GM21390 (cell line): ENCODE data around the gene RAPGEF1.

Source experiments
- ATAC-seq: cut with Tn5 transposase; IDR thresholded peaks from one replicate; pipeline ENCODE4 v1.9.1; 2021; ENCODE audit not compliant: unreplicated experiment

RAPGEF1 gene

DNA sequence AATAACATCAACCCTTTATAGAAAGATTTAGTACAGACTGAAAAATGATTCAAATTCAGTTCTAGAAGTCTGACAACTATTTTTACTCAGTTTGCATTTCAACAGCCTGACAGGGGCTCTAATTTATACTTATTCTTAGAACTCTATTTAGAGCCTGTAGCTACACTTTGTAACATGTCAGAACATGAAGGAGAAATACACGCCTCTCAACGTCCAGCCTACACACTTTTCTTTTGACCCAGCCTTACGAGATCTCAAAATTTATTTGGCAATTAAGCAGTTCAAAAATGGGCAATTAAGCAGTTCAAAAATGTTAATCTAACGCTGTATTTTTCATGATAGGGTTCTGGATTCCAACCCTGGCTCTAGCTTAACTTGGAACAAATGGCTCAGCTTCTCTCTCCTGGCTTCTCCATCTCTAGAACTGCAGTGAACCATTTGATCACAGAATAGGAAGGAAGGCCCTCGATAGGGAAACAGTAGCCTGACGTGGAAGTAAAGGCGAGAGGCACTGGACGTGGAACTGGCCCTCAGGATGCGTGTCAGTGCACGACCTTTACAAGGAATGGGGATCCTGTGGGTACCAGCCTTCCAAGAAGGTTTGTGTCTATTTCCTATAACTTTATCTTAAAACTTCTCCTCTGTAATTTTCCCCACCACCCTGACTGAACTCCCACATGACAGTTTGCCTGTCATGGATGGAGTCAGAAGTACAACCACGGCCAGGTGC lies 128.1 kb downstream of the RAPGEF1 start:
- ATAC-seq = no peak

DNA sequence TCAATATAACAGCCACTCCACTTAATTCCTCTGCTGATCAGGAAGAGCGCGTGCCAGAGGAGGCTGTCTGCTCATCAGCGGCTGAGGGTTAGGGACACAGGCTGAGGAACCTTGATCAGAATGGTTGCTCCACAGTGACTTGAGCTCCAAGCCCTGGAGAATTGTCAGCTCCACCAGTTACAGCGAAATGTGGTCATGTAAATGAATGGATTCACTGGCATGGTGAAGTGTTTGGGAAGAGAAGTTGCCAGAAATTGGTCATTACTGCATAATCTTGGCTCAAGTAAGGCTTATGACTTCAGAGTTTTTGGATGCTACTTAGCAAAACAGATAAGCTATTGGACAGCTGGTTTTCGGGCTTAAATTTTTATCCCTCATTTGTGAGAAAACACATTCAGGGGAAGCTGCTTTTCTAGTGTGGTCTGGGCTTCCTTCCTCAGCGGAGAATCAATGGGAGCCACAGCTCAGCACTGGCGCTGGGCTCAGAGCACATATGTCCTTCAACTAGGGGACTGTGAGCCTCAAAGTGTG lies 129.6 kb downstream of the RAPGEF1 start:
- no peak for ATAC-seq

GRCh38 chr9:131609099-131609830 lies 130.6 kb downstream of the RAPGEF1 start:
- no peak for ATAC-seq

DNA sequence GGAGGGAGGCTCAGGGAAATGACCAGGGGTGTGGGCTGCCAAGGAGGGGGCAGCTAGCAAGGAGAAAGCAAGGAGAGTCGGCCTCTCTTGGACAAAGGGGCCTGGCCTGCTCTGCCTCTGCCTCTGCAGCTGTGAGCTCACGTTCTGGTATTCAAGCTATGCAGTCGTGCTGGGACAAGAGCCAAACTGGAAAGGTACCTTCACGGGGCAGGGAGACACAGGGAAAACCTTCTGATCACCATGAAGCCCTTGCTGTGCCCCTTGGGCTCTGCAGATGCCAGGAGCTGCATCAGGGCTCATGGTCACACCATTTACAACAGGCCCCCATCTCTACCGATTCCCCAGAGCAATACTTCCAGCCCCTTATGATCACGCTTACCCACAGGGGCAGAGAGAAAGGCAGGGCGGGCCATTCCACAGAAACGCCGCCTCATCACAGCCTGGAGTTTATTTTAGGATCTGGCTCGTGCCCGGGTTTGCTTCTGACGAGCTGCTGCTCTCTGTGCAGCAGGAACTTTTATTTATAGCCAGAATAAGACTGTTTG lies 131.3 kb downstream of the RAPGEF1 start:
- ATAC-seq = no peak

- ATAC-seq = no peak
Measured at GRCh38 chr9:131607591-131607990, 132.3 kb downstream of the RAPGEF1 start.

DNA sequence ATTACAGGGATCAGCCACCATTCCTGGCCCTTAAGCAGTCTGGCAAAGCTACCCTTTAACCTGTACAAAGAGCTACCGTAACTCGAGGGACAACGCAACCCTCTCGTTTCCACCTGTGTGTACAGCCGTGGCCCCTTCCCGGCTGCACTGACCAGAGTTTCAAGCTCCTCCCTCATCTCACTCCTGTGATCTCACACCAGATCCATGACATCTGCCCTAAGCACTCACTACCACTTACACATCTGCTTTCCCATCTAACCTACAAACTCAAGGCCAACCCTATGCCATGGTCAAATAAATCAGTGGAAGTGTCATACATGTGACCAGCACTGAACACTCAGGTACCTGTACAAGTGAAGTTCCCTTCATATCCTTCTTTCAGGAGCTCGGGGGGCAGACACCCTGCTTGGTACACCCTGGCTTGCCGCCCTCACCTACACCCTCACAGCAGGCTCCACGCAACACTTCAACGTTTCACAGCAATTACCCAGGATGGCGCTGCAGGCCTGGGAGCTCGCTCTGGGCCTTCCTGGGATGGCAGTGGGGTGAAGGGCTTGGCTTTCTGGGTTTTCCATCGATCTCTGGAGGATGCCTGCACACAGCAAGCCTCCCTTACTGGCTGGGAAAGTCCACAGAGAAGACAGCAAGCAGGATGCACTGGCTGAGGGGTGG lies 132.8 kb downstream of the RAPGEF1 start:
- no peak for ATAC-seq

GRCh38 chr9:131605770-131606590 lies 133.9 kb downstream of the RAPGEF1 start:
- no peak for ATAC-seq

GRCh38 chr9:131603711-131604439 lies 136.0 kb downstream of the RAPGEF1 start:
- no peak for ATAC-seq

DNA sequence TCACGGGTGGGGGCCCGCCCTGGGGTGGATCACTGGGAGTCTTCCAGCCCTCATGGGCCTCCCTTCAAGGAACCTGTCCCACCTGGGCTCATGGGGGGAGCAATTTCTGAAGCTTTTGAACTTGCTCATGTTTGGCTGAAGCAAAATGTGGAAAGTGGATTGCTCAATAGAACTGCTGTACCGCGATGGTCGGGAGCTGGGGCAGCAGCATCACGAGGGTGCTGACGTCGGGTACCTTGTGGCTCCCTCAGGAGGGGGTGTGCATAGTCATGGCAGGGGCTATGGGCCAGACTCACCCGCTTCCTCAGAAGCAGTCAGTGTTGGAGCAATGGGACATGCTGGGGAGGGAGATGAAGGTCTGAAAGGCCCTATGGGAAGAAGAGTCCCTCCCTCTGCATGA lies 136.7 kb downstream of the RAPGEF1 start:
- ATAC-seq = no peak

DNA sequence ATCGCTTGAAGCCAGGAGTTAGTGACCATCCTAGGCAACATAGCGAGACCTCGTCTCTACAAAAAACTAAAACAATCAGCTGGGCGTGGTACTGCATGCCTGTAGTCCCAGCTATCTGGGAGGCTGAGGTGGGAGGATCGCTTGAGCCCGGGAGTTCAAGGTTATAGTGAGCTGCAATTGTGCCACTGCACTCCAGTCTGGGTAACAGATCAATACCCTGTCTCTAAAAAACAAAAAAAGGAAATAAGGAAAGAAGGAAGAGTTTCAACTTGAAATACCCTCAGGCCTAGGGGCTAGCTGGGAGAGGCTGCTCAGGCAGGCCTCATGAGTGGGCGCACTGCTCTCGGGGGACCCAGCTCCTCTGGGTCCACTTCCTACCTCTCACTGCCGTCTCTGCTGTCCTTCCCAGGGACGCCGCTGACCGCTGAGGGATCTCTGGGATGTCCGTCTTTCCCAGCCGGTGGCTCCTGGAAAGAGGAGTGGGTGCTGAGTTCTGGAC lies 138.1 kb downstream of the RAPGEF1 start:
- no peak for ATAC-seq

DNA sequence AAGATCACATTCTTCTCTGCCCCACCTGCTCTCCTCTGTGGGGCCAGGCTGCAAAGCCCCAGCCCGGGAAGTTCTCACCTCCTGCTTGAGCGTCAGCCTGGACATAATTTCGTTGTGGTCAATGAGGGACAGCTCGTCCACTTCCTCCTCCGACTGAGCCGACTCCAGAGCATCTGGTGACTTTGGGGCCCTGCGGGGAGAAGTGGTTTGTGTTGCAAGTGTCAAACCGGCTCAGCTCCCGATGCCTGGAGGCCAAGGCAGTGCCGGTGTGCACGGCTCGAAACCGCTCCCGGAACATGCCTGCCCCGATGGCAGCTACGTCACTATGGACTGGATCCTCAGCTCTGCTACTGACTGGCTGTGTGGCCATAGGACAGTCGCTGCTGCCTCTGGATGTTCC lies 141.8 kb downstream of the RAPGEF1 start:
- ATAC-seq = no peak

GRCh38 chr9:131597246-131597645 lies 142.6 kb downstream of the RAPGEF1 start:
- ATAC-seq = no peak

DNA sequence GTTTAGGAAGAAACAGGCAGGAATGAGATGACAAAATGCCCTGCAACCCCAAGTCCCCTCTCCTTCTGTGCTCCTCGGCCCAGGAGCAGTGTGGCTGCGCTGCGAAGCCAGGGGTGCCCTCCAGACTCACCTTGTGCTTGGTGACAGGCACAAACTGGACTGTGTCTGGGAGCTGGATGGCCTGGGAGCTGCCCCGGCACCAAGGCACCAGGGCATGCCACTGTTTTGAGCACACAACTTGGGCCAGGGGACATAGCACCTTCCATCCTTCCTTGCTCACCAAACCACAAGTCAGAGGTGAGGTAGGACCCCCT lies 143.5 kb downstream of the RAPGEF1 start:
- ATAC-seq = no peak

DNA sequence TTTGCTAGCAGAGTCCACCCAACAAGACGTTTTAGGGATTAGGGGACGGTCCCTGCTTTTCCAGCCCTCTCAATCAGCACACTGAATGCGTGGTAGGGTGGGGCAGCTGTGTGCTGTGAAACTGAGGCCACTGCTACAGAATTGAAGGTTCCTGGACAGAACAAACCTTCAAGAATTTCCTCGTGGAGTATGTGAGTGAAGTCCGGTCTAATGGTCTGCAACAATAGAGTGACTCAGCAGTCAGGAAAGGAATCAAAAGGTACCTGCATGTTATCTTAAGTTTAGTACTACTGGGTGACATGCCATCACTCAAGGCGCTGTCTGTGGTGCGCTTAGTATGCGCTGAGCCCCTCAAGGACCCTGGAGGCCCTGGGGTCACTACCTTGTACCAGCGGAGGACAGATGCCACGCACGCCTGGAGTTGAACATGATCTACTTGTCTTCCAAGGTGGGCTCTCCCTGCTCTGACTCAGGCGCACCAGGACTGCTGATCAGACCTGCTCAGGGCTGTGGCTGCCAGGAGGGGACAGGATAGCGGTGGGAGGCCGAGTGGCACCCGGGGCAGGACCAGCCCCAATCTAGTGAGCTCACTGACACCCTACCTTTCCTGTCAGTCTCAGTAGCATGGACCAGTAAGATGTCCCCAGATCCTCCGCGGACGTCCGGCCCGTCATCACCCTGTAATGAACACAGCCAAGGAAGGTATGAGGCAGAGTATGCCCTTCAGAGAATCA lies 144.0 kb downstream of the RAPGEF1 start:
- ATAC-seq = no peak

DNA sequence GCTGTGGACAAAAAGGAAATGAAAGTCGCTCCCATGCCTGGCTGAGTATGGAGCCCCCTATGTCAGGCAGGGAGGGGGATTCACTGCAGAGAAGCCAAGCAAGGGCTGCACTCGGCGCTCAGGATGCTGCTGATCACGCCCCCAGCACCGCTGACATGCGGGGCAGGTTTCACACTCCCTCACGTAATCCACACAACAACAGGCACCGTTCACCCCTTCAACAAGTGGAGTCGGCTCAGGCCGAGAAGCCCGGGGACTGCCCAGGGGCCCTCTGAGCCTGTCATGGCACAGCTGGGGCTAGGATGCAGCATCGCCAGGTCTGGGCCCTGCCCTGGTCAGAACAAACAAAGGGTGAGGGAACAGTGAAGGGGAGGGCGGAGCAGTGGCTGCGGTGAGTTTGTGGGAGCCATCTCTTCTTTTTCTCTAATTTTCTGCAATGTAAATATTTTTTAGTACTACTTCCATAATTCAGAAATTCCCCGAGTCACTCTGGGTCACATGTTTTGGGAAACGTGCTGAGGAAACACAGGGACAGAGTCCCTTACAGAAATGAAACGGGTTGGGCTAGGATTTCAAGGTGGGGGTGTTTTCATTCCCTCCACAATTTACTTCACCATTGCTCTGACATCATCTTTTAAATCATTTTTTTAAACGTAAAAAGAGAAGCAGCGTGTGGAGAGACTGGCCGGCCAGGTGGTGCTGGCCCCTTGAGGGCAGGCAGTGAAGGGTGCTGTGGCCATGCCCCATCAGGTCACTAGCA lies 144.8 kb downstream of the RAPGEF1 start:
- no peak for ATAC-seq

- no peak for ATAC-seq
Measured at GRCh38 chr9:131593936-131594665, 145.8 kb downstream of the RAPGEF1 start.

DNA sequence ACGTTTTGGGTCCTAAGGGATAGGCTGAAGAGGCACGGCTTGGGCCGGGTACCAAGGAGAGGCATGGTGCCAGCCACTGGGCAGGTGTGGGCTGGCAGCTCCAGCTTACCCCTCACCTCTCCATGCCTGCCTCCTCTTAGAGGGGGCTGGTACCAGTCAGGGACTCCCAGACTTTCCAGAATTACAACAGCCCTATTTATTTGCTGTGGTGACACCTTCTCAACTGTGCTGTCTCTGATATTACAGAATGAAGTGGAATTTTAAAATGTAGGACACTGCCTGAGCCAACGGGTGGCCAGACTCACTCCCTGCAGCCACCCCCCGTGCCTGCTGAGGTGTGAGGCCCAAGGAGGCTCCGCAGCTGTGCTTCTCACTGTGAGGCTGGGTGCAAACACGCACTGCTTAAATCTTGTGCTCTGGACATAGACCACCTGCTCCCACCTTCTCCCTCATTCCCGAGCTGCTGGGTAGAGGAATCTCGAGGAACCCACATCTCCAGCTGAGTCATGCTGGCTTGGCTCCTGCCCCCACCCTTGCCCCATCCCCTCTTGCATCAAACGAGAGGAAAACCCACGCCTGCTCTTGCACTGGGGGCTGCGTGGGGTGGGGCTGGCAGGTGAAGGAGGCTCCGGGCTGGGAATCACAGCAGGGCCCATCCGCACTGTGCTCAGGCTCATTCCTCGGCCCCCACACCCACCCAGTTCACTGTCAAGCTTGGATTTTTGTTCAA lies 146.6 kb downstream of the RAPGEF1 start:
- ATAC-seq = no peak
